Endothelial cell of umbilical vein (primary cell): ENCODE measurements around the gene EPS15. TPM values are rescaled to one million over a fixed set of nuclear protein-coding genes. Genes with fewer than 3 reads are reported as not detected.
A peak's percentile ranks its signal among the peaks of the same experiment; 100 is the strongest.

Source experiments
- BruUV-seq: library from RNA; stranded (reverse); fragments of 400-500 nt; replicated peaks from 2 replicates; lab custom pipeline; 2021; lab: Mats Ljungman, UMichigan
- CTCF ChIA-PET: fragments of 300-600, 350-600 bp; sonication (Branson Sonifier 250); formaldehyde crosslinking; loops from one replicate; lab custom pipeline; 2021; ENCODE audit warnings: antibody characterized with exemption, inconsistent platforms; lab: Charles Lee
- POLR2A ChIA-PET: fragments of 300-600, 350-600 bp; sonication (Branson Sonifier 250); formaldehyde crosslinking; loops from one replicate; lab custom pipeline; 2021; ENCODE audit warnings: antibody characterized with exemption, inconsistent platforms; lab: Charles Lee
- DNase-seq: peaks from one replicate; pipeline ENCODE4 v3.0.0-alpha.2; 2011; ENCODE audit warnings: low read depth, low spot score
- FAIRE-seq: peaks from 2 replicates; lab custom pipeline; 2011; peaks lifted over from hg19 to GRCh38; lab: Jason Lieb, UNC
- H2AFZ ChIP-seq: 2 replicates; pipeline ENCODE4 v1.6.0; 2012; ENCODE audit warnings: low read depth, low read length, control low read depth, inconsistent platforms
- H3K27ac ChIP-seq: 2 replicates; pipeline ENCODE4 v1.5.1; 2011; ENCODE audit warnings: low read depth, mild to moderate bottlenecking, control low read depth, low read length, moderate library complexity; ENCODE audit not compliant: insufficient read depth
- H3K27me3 ChIP-seq, 2 experiments: 2 replicates each; pipeline versions ENCODE4 v1.6.0 to v1.6.1; 2011; ENCODE audit warnings: low read length in 2 of 2, mixed read lengths in 1 of 2; ENCODE audit not compliant: control insufficient read depth in 2 of 2, insufficient read depth in 2 of 2
- H3K36me3 ChIP-seq, 2 experiments: 2 replicates in 1 of 2; 3 replicates in 1 of 2; pipeline ENCODE4 v1.5.1; 2011; ENCODE audit warnings: low read length in 2 of 2, mild to moderate bottlenecking in 1 of 2, moderate library complexity in 1 of 2; ENCODE audit not compliant: control insufficient read depth in 2 of 2, insufficient read depth in 2 of 2; ENCODE audit errors: extremely low read depth in 1 of 2
- H3K4me1 ChIP-seq: 3 replicates; pipeline ENCODE4 v1.5.1; 2011; ENCODE audit warnings: mild to moderate bottlenecking, low read length; ENCODE audit not compliant: control insufficient read depth, insufficient read depth; ENCODE audit errors: extremely low read depth
- H3K4me2 ChIP-seq: 2 replicates; pipeline ENCODE4 v1.6.1; 2011; ENCODE audit warnings: low read length, control low read depth, mixed read lengths; ENCODE audit not compliant: insufficient read depth
- H3K4me3 ChIP-seq, 3 experiments: fragments of 200-600 bp in 1 of 3; sonication (generic), shearing (Covaris generic) in 1 of 3; replicated peaks in 1 of 3; 2 replicates each; pipeline ENCODE4 v1.5.1; 2011 to 2016; ENCODE audit warnings: control low read depth in 3 of 3, low read length in 3 of 3, mild to moderate bottlenecking in 2 of 3, inconsistent platforms in 1 of 3, low read depth in 1 of 3, moderate library complexity in 1 of 3; ENCODE audit not compliant: insufficient read depth in 1 of 3
- H3K79me2 ChIP-seq: 2 replicates; pipeline ENCODE4 v1.6.0; 2012; ENCODE audit warnings: low read length, inconsistent platforms; ENCODE audit not compliant: control insufficient read depth, insufficient read depth
- H3K9ac ChIP-seq: replicated peaks from 2 replicates; pipeline ENCODE3; 2011; ENCODE audit warnings: low read length, control low read depth; ENCODE audit not compliant: insufficient read depth; ENCODE audit errors: extremely low read depth
- H3K9me1 ChIP-seq: replicated peaks from 3 replicates; pipeline ENCODE4 v1.6.0; 2011; ENCODE audit warnings: mild to moderate bottlenecking, low read length; ENCODE audit not compliant: control insufficient read depth, insufficient read depth; ENCODE audit errors: extremely low read depth
- H3K9me3 ChIP-seq: replicated peaks from 2 replicates; pipeline ENCODE4 v1.5.1; 2012; ENCODE audit warnings: low read length, inconsistent platforms; ENCODE audit not compliant: control insufficient read depth, insufficient read depth
- H4K20me1 ChIP-seq: replicated peaks from 2 replicates; pipeline ENCODE3; 2011; ENCODE audit warnings: mild to moderate bottlenecking, low read length; ENCODE audit not compliant: control insufficient read depth, insufficient read depth; ENCODE audit errors: extremely low read depth
- CTCF ChIP-seq, 2 donors: IDR thresholded peaks; 1 replicate in 1 of 2; 2 replicates in 1 of 2; pipeline ENCODE4 v1.5.1; 2011; ENCODE audit warnings: low read length in 2 of 2, mild to moderate bottlenecking in 2 of 2, moderate library complexity in 2 of 2, control low read depth in 1 of 2, inconsistent platforms in 1 of 2, low read depth in 1 of 2; ENCODE audit not compliant: insufficient read depth in 1 of 2; ENCODE audit errors: extremely low read depth in 1 of 2
- EZH2 ChIP-seq: IDR thresholded peaks from 2 replicates; pipeline ENCODE4 v1.6.1; 2012; ENCODE audit warnings: borderline replicate concordance, low read depth, mild to moderate bottlenecking, moderate library complexity, low read length, inconsistent platforms; ENCODE audit not compliant: severe bottlenecking
- FOS ChIP-seq: IDR thresholded peaks from 2 replicates; pipeline ENCODE4 v1.6.1; 2011; ENCODE audit warnings: mild to moderate bottlenecking, low read length, moderate library complexity, borderline replicate concordance; ENCODE audit not compliant: insufficient read depth
- GATA2 ChIP-seq: IDR thresholded peaks from 2 replicates; pipeline ENCODE4 v1.7.0; 2011; ENCODE audit warnings: low read depth, mild to moderate bottlenecking, moderate library complexity, mixed read lengths, low read length; ENCODE audit not compliant: insufficient read length, insufficient read depth
- JUN ChIP-seq: IDR thresholded peaks from 2 replicates; pipeline ENCODE4 v1.6.1; 2011; ENCODE audit warnings: borderline replicate concordance, low read depth; ENCODE audit not compliant: insufficient read length, insufficient read depth
- MYC ChIP-seq: IDR thresholded peaks from one replicate; pipeline ENCODE4 v1.6.1; 2011; ENCODE audit warnings: mild to moderate bottlenecking, low read depth, low read length
- POLR2A ChIP-seq: IDR thresholded peaks from 2 replicates; pipeline ENCODE4 v1.6.1; 2012; ENCODE audit warnings: low read depth, mild to moderate bottlenecking, control low read depth, low read length
- POLR2AphosphoS5 ChIP-seq: IDR thresholded peaks from 2 replicates; pipeline ENCODE4 v1.6.1; 2012; ENCODE audit warnings: low read depth, mild to moderate bottlenecking, control low read depth, low read length, moderate library complexity; ENCODE audit not compliant: insufficient read depth
- dilution Hi-C: fragments of 300-500 bp; cut with MboI; formaldehyde crosslinking; loops from one replicate; pipeline ENCODE4 v1.15.0; 2019; ENCODE audit warnings: low sequenced_read_pairs; ENCODE audit not compliant: extremely low pct_ligation_motif_present
- intact Hi-C: fragments of 100-400 bp; cut with micrococcal nuclease; formaldehyde crosslinking; loops from one replicate; pipeline ENCODE4 v1.10.0; 2022
- polyA plus RNA-seq, 4 experiments: library from polyadenylated mRNA; depleted of rRNA in 3 of 4; stranded (reverse) in 3 of 4; unstranded in 1 of 4; fragments of >200 nt; gene quantifications; 2 replicates each; pipeline versions ENCODE4 v1.2.1 to v1.2.3, GENCODE V29; 2011 to 2012; ENCODE audit warnings: missing spikeins in 1 of 4
- total RNA-seq: library from RNA; stranded (reverse); gene quantifications from 2 replicates; pipeline ENCODE4 v1.2.3, GENCODE V29; 2021
- TF ChIP-seq, protein P1 (sequence below): IDR thresholded peaks from 2 replicates; pipeline ENCODE4 v1.6.1; 2011; ENCODE audit not compliant: insufficient read depth, insufficient read length

Gene EPS15
- total and polyA plus RNA-seq, 2 donors (not counting 3 experiments of a cell fraction or from before 2014, with no cell fraction given): 15.4 to 44.8 TPM

- peak; percentile 94 for DNase-seq
- ChIA-PET POLR2A (no interaction called here), CTCF (interaction anchor here (0.7 to 1.8 kb wide), 4 partner anchors 18 to 221 kb away, joined by 3 to 8 read pairs (median 4); no protein-coding TSS in a partner anchor)
- H3K36me3 ChIP-seq: no peaks in the 10 kb centered on the region
- H3K27ac ChIP-seq: peak overlapping the region; percentile 93
- H4K20me1 ChIP-seq: no peaks in the 10 kb centered on the region
- TF ChIP-seq JUN (peak; percentile 46), MYC (no peak), FOS (peak; percentile 41), EZH2 (no peak), POLR2A (peak; percentile 46), GATA2 (no peak), POLR2AphosphoS5 (peak; percentile 36), CTCF (IDR thresholded peaks at IDR 0.05; ENCODE audit: extremely low read depth in 1 of 2, insufficient read depth in 1 of 2, low read depth in 1 of 2, low read length in 2 of 2) (no peak)
- TF ChIP-seq, protein P1, sequence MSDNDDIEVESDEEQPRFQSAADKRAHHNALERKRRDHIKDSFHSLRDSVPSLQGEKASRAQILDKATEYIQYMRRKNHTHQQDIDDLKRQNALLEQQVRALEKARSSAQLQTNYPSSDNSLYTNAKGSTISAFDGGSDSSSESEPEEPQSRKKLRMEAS: no peak
- no peak overlapping the region for H3K4me3 ChIP-seq
- intact Hi-C loops: loop anchor here (2.0 kb wide), 1 partner anchor 17 kb away; the partner anchor contains the start of gene TTC39A
- peak; percentile 97 for FAIRE-seq
- dilution Hi-C loops: no loop called here
- H3K4me2 ChIP-seq: peak overlapping the region; percentile 49
- no peaks in the 10 kb centered on the region for H3K9me1 ChIP-seq
- H3K9me3 ChIP-seq: no peaks in the 10 kb centered on the region
- H3K79me2 ChIP-seq: no peaks in the 10 kb centered on the region
- BruUV-seq: TSS peak; percentile 92
- H3K27me3 ChIP-seq: no peaks in the 10 kb centered on the region
- peaks cover 34% of the 10 kb centered on the region for H3K4me1 ChIP-seq
- peak overlapping the region; percentile 75 for H2AFZ ChIP-seq
- peak overlapping the region; percentile 44 for H3K9ac ChIP-seq
Measured at GRCh38 chr1:51313961-51314777, 204.9 kb downstream of the EPS15 start.
